Omental fat pad (tissue), 4 donors: ENCODE results near the gene ARHGAP8. TPM values are rescaled to one million over a fixed set of nuclear protein-coding genes. Genes with fewer than 3 reads are reported as not detected.

Experiments used
- ATAC-seq: fragments of 150-250 bp; one replicate; pipeline ENCODE4 v1.9.1; 2016; ENCODE audit warnings: mild to moderate bottlenecking, moderate library complexity; ENCODE audit not compliant: low FRiP score
- DNase-seq: peaks from one replicate; pipeline ENCODE4 v3.0.0-alpha.2; 2019; ENCODE audit warnings: low spot score
- total RNA-seq, 4 donors: library from RNA; depleted of rRNA; stranded (reverse); fragments of >200 nt; gene quantifications; one replicate each; pipeline ENCODE4 v1.1.0, GENCODE V29; 2016
- TF ChIP-seq, protein P1 (sequence below), 3 donors: fragments of 450-650 bp; IDR thresholded peaks; one replicate each; pipeline ENCODE4 v1.5.1; 2016 to 2017; ENCODE audit warnings: antibody characterized with exemption in 3 of 3, mild to moderate bottlenecking in 3 of 3, moderate library complexity in 2 of 3

The ARHGAP8 gene
- total RNA-seq, 4 donors from 2014 or later, result 0.46 to 2.2 (median 1.9) TPM; not detected in 1

DNA sequence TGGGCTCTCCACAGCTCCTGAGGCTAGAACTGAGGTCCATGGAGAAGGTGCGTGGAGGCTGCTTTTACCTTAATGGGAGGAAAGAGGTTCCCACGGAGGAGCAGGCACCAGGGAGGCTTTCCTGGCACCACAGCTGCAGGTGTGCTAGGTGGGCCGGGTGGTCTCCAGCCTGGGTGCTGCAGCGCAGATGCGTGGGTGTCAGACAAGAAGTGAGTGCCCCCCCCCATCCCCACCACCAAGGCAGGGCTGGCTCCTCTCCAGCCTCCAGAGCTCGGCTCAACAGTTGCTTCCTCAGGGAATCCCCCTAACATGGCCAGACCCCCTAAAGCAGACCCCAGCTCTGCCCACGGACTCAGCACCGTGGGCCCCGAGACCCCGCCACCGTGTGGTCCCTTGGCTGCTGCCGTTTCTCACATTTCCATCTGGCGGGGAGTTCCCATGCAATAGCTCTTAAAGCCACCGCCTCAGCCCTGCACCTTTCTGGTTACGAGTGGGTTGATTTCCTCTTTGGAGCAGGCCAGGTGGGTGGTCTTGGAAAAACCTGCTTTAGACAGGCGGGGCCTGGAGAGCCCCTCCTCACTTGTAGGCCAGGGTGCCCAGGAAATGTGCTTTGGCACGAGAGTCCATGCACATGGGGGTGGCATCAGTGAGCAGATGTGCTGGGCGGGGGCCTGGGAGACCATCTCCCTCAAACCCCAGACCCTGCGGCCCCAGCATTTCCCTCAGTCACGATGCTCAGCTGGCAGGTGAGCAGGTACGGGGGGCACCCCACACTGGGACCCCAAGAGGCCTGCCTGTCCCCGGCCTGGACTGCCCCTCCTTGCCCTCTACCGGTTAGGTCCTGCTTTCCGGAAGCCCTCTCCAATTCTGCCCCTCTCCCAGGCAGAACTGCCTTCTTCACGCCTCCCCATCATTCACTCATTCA is 93.7 kb downstream of the ARHGAP8 start:
- ATAC-seq (no peak), DNase-seq (no peak)
- TF ChIP-seq, protein P1, sequence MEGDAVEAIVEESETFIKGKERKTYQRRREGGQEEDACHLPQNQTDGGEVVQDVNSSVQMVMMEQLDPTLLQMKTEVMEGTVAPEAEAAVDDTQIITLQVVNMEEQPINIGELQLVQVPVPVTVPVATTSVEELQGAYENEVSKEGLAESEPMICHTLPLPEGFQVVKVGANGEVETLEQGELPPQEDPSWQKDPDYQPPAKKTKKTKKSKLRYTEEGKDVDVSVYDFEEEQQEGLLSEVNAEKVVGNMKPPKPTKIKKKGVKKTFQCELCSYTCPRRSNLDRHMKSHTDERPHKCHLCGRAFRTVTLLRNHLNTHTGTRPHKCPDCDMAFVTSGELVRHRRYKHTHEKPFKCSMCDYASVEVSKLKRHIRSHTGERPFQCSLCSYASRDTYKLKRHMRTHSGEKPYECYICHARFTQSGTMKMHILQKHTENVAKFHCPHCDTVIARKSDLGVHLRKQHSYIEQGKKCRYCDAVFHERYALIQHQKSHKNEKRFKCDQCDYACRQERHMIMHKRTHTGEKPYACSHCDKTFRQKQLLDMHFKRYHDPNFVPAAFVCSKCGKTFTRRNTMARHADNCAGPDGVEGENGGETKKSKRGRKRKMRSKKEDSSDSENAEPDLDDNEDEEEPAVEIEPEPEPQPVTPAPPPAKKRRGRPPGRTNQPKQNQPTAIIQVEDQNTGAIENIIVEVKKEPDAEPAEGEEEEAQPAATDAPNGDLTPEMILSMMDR (IDR thresholded peaks at IDR 0.05), result no peak

GRCh38 chr22:44846726-44847275 is 94.4 kb downstream of the ARHGAP8 start:
- DNase-seq, result no peak
- ATAC-seq, result no peak
- TF ChIP-seq, protein P1 (IDR thresholded peaks at IDR 0.05), result no peak

DNA sequence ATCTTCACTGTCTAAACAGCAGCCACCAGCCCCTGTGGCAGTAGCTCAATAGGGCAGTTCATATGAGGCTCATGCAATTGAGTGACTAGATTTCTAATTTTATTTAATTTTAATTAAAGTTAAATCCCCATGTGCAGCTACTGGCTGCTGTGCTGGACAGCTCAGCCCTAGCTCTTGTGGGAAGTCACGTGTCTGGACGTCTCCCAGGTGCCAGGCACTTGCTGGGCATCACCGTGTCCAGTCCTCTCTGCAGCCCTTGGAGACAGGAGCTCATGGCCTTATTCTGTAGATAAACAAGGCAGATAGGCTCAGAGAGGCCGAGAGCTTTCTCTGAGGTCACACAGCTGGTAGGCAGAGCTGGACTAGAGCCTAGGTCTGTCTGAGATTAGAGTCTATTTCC is 95.0 kb downstream of the ARHGAP8 start:
- ATAC-seq, result no peak
- no peak for DNase-seq
- TF ChIP-seq, protein P1 (IDR thresholded peaks at IDR 0.05), result no peak

DNA sequence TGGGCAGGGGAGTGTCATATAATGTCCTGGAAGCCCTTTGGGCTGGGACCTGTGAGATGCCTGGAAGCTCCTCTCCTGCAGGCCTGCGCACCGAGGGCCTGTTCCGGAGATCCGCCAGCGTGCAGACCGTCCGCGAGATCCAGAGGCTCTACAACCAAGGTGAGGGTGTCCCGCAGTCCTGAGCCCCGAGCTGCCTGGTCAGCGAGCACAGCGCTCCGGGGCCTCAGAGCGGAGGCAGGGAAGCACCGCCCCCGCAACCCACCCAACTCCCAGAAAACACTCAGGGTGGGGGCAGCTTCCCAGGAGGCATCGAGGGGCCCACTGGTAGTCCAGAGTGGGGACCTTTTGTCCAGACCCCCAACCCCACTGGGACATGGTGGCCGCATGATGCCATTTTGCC is 95.5 kb downstream of the ARHGAP8 start:
- no peak for ATAC-seq
- TF ChIP-seq, protein P1 (IDR thresholded peaks at IDR 0.05), result no peak
- no peak for DNase-seq

DNA sequence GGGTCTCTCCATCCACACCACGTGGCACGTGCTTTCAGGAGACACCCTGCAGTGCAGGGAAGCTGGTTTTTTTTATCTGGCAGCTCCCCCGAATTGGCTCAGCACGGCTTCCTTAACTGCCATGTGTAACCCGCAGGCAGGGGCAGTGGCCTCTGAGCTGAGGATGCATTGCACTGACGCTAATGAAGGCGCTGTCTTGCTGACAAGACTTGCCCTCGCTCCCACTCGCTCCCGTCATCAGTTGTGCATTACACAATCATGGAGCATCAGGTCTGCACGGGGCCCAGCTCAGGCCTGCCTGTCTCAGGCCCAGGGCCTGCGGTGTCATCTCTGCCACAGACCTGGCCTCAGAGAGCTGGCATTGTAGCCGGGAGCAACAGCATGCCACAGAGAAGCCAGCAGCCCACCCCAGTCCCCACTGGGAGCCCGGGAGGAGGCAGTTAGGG is 95.9 kb downstream of the ARHGAP8 start:
- DNase-seq (no peak), ATAC-seq (no peak)
- TF ChIP-seq, protein P1 (IDR thresholded peaks at IDR 0.05), result no peak

DNA sequence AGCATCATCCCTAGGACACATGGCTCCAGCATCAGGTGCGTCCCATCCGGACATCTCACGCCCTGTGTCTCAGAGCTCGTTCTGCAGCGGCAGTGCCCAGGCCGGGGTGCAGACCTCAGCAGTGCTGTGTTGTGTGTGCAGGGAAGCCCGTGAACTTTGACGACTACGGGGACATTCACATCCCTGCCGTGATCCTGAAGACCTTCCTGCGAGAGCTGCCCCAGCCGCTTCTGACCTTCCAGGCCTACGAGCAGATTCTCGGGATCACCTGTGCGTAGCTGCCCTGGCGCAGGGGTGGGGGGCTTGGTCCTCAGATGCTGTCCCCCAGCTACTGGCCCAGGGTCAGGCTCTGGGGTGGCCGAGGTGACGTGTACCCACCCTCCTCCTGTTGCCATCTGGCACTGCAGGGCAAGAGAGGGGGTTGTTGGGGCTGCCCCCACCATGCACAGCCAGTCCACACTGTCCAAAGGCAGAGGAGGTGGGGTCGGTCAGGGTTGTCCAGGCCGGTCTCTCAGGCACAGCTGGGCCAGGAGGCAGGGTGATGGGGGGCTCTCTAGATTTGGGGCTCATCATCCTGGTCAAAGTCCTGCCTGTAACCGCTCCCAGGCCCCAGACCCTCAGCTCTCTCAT is 96.5 kb downstream of the ARHGAP8 start:
- ATAC-seq (no peak), DNase-seq (no peak)
- TF ChIP-seq, protein P1 (IDR thresholded peaks at IDR 0.05), result no peak
